Thyroid gland (tissue), 4 donors: ENCODE data around the gene DNAH11.

Experiments
- POLR2A ChIP-seq, 2 donors: fragments of 450-650 bp; IDR thresholded peaks; one replicate each; pipeline ENCODE4 v1.6.1; 2017; ENCODE audit warnings: antibody characterized with exemption in 2 of 2, mild to moderate bottlenecking in 2 of 2, moderate library complexity in 1 of 2
- TF ChIP-seq, protein P1 (sequence below), 6 experiments: fragments of 200-600 bp in 3 of 6; fragments of 450-650 bp in 3 of 6; sonication (generic) in 3 of 6; IDR thresholded peaks; one replicate each; pipeline ENCODE4 v1.5.1; 2016 to 2019; ENCODE audit warnings: antibody characterized with exemption in 6 of 6, mild to moderate bottlenecking in 2 of 6, inconsistent platforms in 1 of 6, moderate library complexity in 1 of 6

DNA sequence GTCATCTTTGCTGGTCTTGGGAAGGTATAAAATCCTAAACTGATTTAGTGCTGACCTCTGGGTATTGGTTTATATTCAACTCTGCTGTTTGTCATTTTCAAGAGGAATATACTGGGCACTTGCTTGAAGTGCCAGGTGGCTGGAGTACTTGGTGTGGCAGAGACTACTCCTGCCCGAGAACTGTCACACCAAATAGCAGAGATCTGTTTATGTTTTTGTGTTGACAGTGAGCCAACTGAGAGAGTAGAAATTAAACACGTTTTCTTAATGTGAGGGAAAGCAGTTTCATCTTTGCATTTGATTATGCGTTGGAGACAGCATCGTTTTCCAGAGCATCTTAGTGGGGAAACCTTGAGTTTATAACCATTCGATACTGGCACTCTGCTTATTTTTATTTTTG lies 228.4 kb downstream of the DNAH11 start:
- TF ChIP-seq, protein P1, sequence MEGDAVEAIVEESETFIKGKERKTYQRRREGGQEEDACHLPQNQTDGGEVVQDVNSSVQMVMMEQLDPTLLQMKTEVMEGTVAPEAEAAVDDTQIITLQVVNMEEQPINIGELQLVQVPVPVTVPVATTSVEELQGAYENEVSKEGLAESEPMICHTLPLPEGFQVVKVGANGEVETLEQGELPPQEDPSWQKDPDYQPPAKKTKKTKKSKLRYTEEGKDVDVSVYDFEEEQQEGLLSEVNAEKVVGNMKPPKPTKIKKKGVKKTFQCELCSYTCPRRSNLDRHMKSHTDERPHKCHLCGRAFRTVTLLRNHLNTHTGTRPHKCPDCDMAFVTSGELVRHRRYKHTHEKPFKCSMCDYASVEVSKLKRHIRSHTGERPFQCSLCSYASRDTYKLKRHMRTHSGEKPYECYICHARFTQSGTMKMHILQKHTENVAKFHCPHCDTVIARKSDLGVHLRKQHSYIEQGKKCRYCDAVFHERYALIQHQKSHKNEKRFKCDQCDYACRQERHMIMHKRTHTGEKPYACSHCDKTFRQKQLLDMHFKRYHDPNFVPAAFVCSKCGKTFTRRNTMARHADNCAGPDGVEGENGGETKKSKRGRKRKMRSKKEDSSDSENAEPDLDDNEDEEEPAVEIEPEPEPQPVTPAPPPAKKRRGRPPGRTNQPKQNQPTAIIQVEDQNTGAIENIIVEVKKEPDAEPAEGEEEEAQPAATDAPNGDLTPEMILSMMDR (IDR thresholded peaks at IDR 0.05) = no peak
- TF ChIP-seq POLR2A (IDR thresholded peaks at IDR 0.05) = no peak
